Naive thymus-derived CD4-positive, alpha-beta T cell (primary cell): ENCODE results near the gene TEKTIP1. TPM values are rescaled to one million over a fixed set of nuclear protein-coding genes. Genes with fewer than 3 reads are reported as not detected.
A peak's percentile ranks its signal among the peaks of the same experiment; 100 is the strongest.

ENCODE experiments used
- ATAC-seq: fragments of 150-1000 bp; cut with Tn5 transposase; 2 replicates; pipeline ENCODE4 v1.10.0; 2021; ENCODE audit warnings: mild to moderate bottlenecking, moderate library complexity
- CTCF ChIA-PET: fragments of 350-600 bp; sonication (Branson Sonifier 250); formaldehyde crosslinking; loops from one replicate; lab custom pipeline; 2021; ENCODE audit warnings: antibody characterized with exemption; lab: Charles Lee
- POLR2A ChIA-PET: fragments of 350-600 bp; sonication (Branson Sonifier 250); formaldehyde crosslinking; loops from one replicate; lab custom pipeline; 2021; ENCODE audit warnings: antibody characterized with exemption, inconsistent platforms; lab: Charles Lee
- DNase-seq, 9 donors: peaks; one replicate each; pipeline versions ENCODE4 v3.0.0 to v3.0.0-alpha.2; 2020 to 2022; ENCODE audit warnings: mixed read lengths in 1 of 9
- H3K27ac ChIP-seq: one replicate; pipeline ENCODE4 v1.7.0; 2013; ENCODE audit warnings: mild to moderate bottlenecking, low read depth, low read length, moderate library complexity
- H3K27me3 ChIP-seq, 2 donors: one replicate each; pipeline ENCODE4 v1.7.0; 2013; ENCODE audit warnings: low read length in 2 of 2, mild to moderate bottlenecking in 2 of 2, moderate library complexity in 2 of 2; ENCODE audit not compliant: control insufficient read depth in 2 of 2, insufficient read depth in 2 of 2
- H3K36me3 ChIP-seq, 3 experiments: 1 replicate in 2 of 3; 2 replicates in 1 of 3; pipeline ENCODE4 v1.7.0; 2013; ENCODE audit warnings: low read length in 3 of 3, mild to moderate bottlenecking in 3 of 3, moderate library complexity in 1 of 3; ENCODE audit not compliant: insufficient read depth in 3 of 3, control insufficient read depth in 2 of 3
- H3K4me1 ChIP-seq, 2 donors: one replicate each; pipeline ENCODE4 v1.7.0; 2013; ENCODE audit warnings: low read length in 2 of 2, mild to moderate bottlenecking in 2 of 2, moderate library complexity in 1 of 2; ENCODE audit not compliant: control insufficient read depth in 2 of 2, insufficient read depth in 2 of 2
- H3K4me3 ChIP-seq: 2 replicates; pipeline ENCODE4 v1.7.0; 2013; ENCODE audit warnings: mild to moderate bottlenecking, low read length
- H3K9me3 ChIP-seq, 3 experiments: 1 replicate in 2 of 3; 2 replicates in 1 of 3; pipeline ENCODE4 v1.7.0; 2013; ENCODE audit warnings: low read length in 3 of 3; ENCODE audit not compliant: control insufficient read depth in 2 of 3
- H3K27ac Mint-ChIP-seq, 9 donors: one replicate each; pipeline ENCODE4 v1.8.0; 2020 to 2022; ENCODE audit warnings: mixed read lengths in 9 of 9, mild to moderate bottlenecking in 8 of 9, moderate library complexity in 5 of 9, inconsistent platforms in 2 of 9
- H3K27me3 Mint-ChIP-seq, 5 donors: one replicate each; pipeline ENCODE4 v1.8.0; 2021 to 2022; ENCODE audit warnings: mixed read lengths in 5 of 5, mild to moderate bottlenecking in 1 of 5
- H3K36me3 Mint-ChIP-seq, 5 donors: one replicate each; pipeline ENCODE4 v1.8.0; 2020 to 2022; ENCODE audit warnings: mixed read lengths in 5 of 5, mild to moderate bottlenecking in 3 of 5, inconsistent platforms in 1 of 5
- H3K4me1 Mint-ChIP-seq, 7 donors: one replicate each; pipeline ENCODE4 v1.8.0; 2020 to 2022; ENCODE audit warnings: mixed read lengths in 7 of 7, mild to moderate bottlenecking in 3 of 7, inconsistent platforms in 1 of 7
- H3K4me3 Mint-ChIP-seq, 10 donors: one replicate each; pipeline ENCODE4 v1.8.0; 2020 to 2022; ENCODE audit warnings: mild to moderate bottlenecking in 10 of 10, mixed read lengths in 10 of 10, moderate library complexity in 6 of 10, inconsistent platforms in 2 of 10
- H3K9me3 Mint-ChIP-seq, 11 donors: one replicate each; pipeline ENCODE4 v1.8.0; 2020 to 2022; ENCODE audit warnings: mixed read lengths in 11 of 11, mild to moderate bottlenecking in 4 of 11, inconsistent platforms in 1 of 11, moderate library complexity in 1 of 11
- intact Hi-C, 2 donors: fragments of 100-400 bp; cut with micrococcal nuclease; formaldehyde crosslinking; loops; one replicate each; pipeline ENCODE4 v1.15.1; 2023
- polyA plus RNA-seq, 2 donors: library from polyadenylated mRNA; unstranded; fragments of 300-500 nt; fragmentation: Illumina TruSeq; gene quantifications; one replicate each; pipeline ENCODE4 v1.2.3, GENCODE V29; 2021
- total RNA-seq, 6 experiments: library from RNA in 5 of 6; stranded (reverse) in 5 of 6; gene quantifications; 1 replicate in 5 of 6; 2 replicates in 1 of 6; pipeline ENCODE4 v1.2.3 and lab custom pipeline; 2021 to 2026

TEKTIP1 gene
- total and polyA plus RNA-seq, 7 experiments from 2014 or later: 5.6 to 11.5 (median 10.6) TPM; not detected in 2

GRCh38 chr19:3521104-3521445 lies 17.9 kb upstream of the TEKTIP1 start:
- POLR2A ChIA-PET: no interaction called here
- no peak overlapping the region for H3K4me3 Mint-ChIP-seq

GRCh38 chr19:3522421-3523360 lies 16.3 kb upstream of the TEKTIP1 start:
- Mint-ChIP-seq H3K36me3 (peaks cover 0 to 17% (median 8%) of the 10 kb centered on the region in 5 donors), H3K27ac (no peak overlapping the region), H3K4me3 (no peak overlapping the region), H3K9me3 (no peaks in the 10 kb centered on the region), H3K27me3 (no peaks in the 10 kb centered on the region), H3K4me1 (peaks cover 0 to 14% (median 5%) of the 10 kb centered on the region in 7 donors)
- intact Hi-C loops: no loop called here
- ChIA-PET POLR2A (no interaction called here), CTCF (interaction anchor here (0.6 kb wide), 2 partner anchors 93 to 293 kb away, joined by 3 to 4 read pairs; no protein-coding TSS in a partner anchor)
- no peaks in the 10 kb centered on the region for H3K27me3 ChIP-seq
- no peaks in the 10 kb centered on the region for H3K9me3 ChIP-seq
- ATAC-seq: no peak
- DNase-seq: no peak
- H3K4me3 ChIP-seq: no peak overlapping the region
- H3K36me3 ChIP-seq: peaks cover 0 to 77% (median 17%) of the 10 kb centered on the region in 3 experiments
- H3K27ac ChIP-seq: no peak overlapping the region
- no peaks in the 10 kb centered on the region for H3K4me1 ChIP-seq

More at GRCh38 chr19:3521104-3521445, 17.9 kb upstream of the TEKTIP1 start:
- Mint-ChIP-seq H3K4me1 (peaks cover 6 to 30% (median 15%) of the 10 kb centered on the region in 7 donors), H3K9me3 (no peaks in the 10 kb centered on the region), H3K27me3 (no peaks in the 10 kb centered on the region), H3K27ac (peak overlapping the region in 2 of 9 donors; percentile 3 to 4), H3K36me3 (peaks cover 0 to 14% (median 8%) of the 10 kb centered on the region in 5 donors)
- Histone ChIP-seq H3K9me3 (no peaks in the 10 kb centered on the region), H3K4me1 (peaks cover 6 to 7% of the 10 kb centered on the region in 2 donors), H3K36me3 (peaks cover 0 to 62% (median 6%) of the 10 kb centered on the region in 3 experiments), H3K4me3 (no peak overlapping the region), H3K27me3 (no peaks in the 10 kb centered on the region), H3K27ac (no peak overlapping the region)
- intact Hi-C loops: no loop called here
- ATAC-seq (peak; percentile 2), DNase-seq (no peak)
- CTCF ChIA-PET: no interaction called here

GRCh38 chr19:3523361-3524077 lies 15.5 kb upstream of the TEKTIP1 start:
- H3K27ac ChIP-seq: no peak overlapping the region
- Mint-ChIP-seq H3K36me3 (peaks cover 0 to 17% (median 8%) of the 10 kb centered on the region in 5 donors), H3K4me1 (peaks cover 0 to 10% (median 5%) of the 10 kb centered on the region in 7 donors), H3K27me3 (no peaks in the 10 kb centered on the region), H3K4me3 (no peak overlapping the region), H3K9me3 (no peaks in the 10 kb centered on the region), H3K27ac (no peak overlapping the region)
- intact Hi-C loops: no loop called here
- CTCF ChIA-PET: no interaction called here
- no peaks in the 10 kb centered on the region for H3K9me3 ChIP-seq
- peaks cover 0 to 85% (median 18%) of the 10 kb centered on the region in 3 experiments for H3K36me3 ChIP-seq
- no peaks in the 10 kb centered on the region for H3K27me3 ChIP-seq
- H3K4me1 ChIP-seq: no peaks in the 10 kb centered on the region
- ATAC-seq: no peak
- H3K4me3 ChIP-seq: no peak overlapping the region
- POLR2A ChIA-PET: no interaction called here
- DNase-seq: no peak

- Mint-ChIP-seq H3K4me1 (peaks cover 0 to 10% (median 5%) of the 10 kb centered on the region in 7 donors), H3K27ac (no peak overlapping the region), H3K9me3 (no peaks in the 10 kb centered on the region), H3K27me3 (no peaks in the 10 kb centered on the region), H3K4me3 (no peak overlapping the region), H3K36me3 (peaks cover 0 to 17% (median 8%) of the 10 kb centered on the region in 5 donors)
- no peak overlapping the region for H3K4me3 ChIP-seq
- DNase-seq (no peak), ATAC-seq (no peak)
- CTCF ChIA-PET: no interaction called here
- H3K27me3 ChIP-seq: no peaks in the 10 kb centered on the region
- H3K4me1 ChIP-seq: no peaks in the 10 kb centered on the region
- no peak overlapping the region for H3K27ac ChIP-seq
- H3K9me3 ChIP-seq: no peaks in the 10 kb centered on the region
- POLR2A ChIA-PET: no interaction called here
- intact Hi-C loops: no loop called here
- H3K36me3 ChIP-seq: peaks cover 0 to 88% (median 18%) of the 10 kb centered on the region in 3 experiments
Measured at GRCh38 chr19:3524078-3524842, 14.7 kb upstream of the TEKTIP1 start.

- CTCF ChIA-PET: no interaction called here
- peak overlapping the region in 1 of 9 donors; percentile 8 for H3K27ac Mint-ChIP-seq
Measured at GRCh38 chr19:3524904-3525451, 14.0 kb upstream of the TEKTIP1 start.

More at GRCh38 chr19:3524904-3525451, 14.0 kb upstream of the TEKTIP1 start:
- Mint-ChIP-seq H3K27me3 (no peaks in the 10 kb centered on the region), H3K36me3 (peaks cover 0 to 17% (median 8%) of the 10 kb centered on the region in 5 donors), H3K9me3 (no peaks in the 10 kb centered on the region), H3K4me1 (peaks cover 0 to 6% (median 5%) of the 10 kb centered on the region in 7 donors), H3K4me3 (no peak overlapping the region)
- H3K27me3 ChIP-seq: no peaks in the 10 kb centered on the region
- no peak for DNase-seq
- POLR2A ChIA-PET: no interaction called here
- no peaks in the 10 kb centered on the region for H3K4me1 ChIP-seq
- H3K9me3 ChIP-seq: no peaks in the 10 kb centered on the region
- ATAC-seq: no peak
- H3K27ac ChIP-seq: no peak overlapping the region
- peaks cover 0 to 81% (median 18%) of the 10 kb centered on the region in 3 experiments for H3K36me3 ChIP-seq
- H3K4me3 ChIP-seq: no peak overlapping the region
- intact Hi-C loops: no loop called here
